Measurements from ENCODE around the gene TMEM255A.
A peak's percentile ranks its signal among the peaks of the same experiment; 100 is the strongest.

TMEM255A gene

GRCh38 chrX:120262859-120263708 lies 48.2 kb downstream of the TMEM255A start:
- DNase-seq: no peak

GRCh38 chrX:120260369-120260768 lies 50.9 kb downstream of the TMEM255A start:
- DNase-seq: peak; percentile 13

DNA sequence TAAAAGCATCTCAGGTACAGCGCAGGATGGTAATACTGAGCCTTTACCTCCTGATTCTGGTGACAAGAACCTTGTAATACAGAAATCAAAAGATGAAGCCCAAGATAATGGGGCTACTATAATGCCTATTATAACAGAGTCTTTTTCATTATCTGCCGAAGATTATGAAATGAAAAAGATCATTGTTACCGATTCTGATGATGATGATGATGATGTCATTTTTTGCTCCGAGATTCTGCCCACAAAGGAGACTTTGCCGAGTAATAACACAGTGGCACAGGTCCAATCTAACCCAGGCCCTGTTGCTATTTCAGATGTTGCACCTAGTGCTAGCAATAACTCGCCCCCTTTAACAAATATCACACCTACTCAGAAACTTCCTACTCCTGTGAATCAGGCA lies 57.5 kb downstream of the TMEM255A start:
- DNase-seq: no peak

- DNase-seq: no peak
Measured at GRCh38 chrX:120251471-120252011, 59.7 kb downstream of the TMEM255A start.

DNA sequence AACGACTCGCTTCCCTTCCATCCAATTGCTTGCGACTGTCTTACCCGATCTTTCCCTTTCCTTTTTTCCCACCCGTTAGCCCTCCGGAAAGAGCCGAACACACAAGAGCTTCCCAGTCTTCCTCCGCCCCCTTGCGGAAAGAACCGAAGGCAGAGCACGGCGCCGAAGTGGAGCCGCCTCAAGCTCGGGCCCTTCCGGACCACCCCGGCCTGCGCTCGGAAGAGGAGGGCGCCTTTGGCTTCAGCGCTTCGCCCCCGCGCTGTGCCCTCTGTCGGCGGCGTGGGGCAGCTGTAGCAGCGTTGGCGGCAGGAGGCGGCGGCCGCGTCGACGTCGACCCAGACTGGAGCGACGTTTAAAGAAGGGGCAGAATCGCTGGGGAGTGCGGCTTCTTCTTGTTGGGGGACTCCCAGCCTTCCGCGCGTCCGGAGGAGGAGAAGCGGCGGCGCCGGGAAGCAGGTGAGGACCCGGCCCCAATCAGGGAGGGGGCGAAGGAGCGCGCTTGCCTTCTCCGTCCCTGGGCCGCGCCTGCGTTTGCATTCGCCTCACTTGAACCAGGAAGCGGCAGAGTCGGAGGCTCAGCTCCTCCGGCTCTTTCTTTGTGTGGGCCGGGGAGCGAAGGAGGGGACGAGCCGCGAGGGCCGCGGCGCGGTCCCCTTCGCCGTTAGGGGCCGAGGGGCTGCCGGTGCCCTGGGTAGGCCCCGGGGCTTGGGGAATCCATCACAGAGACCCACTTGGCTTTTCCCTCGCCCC lies 60.6 kb downstream of the TMEM255A start, which contains the start of gene ZBTB33:
Gene ZBTB33 (plus strand): TSS at position 291 of the 750 bp plus-strand sequence. CDS start 2,604 bp downstream, outside the sequence.
- DNase-seq: peak; percentile 91

- DNase-seq: peak; percentile 45
Measured at GRCh38 chrX:120244735-120245498, 66.3 kb downstream of the TMEM255A start.

GRCh38 chrX:120244395-120244734 lies 66.9 kb downstream of the TMEM255A start:
- DNase-seq: no peak

DNA sequence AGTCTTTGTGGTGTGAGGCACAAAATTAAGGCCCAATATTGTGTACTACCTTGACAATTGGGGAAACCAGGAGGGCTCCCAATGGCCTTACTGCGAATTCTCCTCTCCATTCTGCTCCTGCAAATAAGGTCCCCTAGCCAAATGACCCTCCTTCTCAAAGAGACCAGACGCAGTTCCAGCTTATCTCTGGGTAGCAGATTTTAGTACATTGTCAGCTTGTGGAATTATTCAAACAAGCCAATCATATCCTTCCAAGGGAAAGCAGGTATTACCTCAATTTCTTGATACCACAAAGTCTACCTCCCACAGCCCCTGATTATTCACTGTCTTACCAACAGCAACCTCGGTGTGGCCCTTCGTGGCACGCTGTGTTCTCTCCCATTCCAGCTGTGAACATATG lies 68.4 kb downstream of the TMEM255A start:
- no peak for DNase-seq

DNA sequence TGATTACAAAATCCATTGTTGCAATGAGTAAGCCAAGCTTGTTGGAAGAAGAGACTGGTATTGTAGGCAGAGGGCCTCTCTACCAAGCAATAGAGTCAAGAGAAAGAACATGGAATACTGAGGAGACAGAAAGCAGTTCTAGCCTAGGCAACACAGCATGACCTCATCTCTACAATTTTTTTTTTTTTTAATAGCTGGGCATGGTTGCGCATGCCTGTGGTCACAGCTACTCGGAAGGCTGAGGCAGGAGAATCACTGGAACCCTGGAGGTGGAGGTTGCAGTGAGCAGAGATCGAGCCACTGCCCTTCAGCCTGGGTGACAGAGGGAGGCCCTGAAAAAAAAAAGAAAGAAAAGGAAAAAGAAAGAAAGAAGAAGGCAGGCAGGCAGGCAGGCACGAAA lies 72.3 kb downstream of the TMEM255A start:
- DNase-seq: no peak

DNA sequence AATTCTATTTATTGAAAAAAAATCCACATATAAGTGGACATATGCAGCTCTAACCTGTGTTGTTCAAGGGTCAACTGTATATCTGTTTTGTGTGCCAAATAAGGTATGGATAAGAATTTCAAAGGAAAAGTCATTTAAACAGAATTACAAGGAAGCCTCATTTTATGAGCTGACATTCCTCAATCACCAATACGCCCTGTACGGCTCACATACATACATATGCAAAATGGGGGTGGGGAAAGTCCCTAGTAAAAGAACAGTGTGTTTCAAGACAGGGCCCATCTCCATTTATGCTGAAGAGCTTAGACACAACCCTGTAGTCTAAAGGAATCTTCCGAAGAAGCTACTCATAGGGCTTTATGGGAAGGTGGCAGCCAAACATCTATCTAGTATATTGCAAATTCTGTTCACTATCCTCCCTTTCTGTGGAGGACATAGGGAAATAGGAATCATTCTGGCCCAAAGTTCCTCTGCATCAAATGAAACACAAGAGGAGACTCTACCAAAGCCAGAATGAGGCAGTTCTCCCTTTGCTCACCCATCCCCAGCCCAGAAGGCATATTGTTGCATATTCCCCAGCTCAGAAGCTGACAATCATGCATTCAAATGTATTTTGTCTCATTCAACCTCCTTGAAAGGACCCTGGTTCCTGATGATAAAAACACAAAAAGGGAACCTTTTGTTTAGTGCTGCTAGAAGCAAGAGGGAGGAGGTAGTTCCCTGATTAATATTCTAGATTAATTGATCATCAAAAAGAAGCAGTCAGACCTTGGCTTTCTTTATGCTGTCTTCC lies 74.4 kb downstream of the TMEM255A start:
- no peak for DNase-seq

DNA sequence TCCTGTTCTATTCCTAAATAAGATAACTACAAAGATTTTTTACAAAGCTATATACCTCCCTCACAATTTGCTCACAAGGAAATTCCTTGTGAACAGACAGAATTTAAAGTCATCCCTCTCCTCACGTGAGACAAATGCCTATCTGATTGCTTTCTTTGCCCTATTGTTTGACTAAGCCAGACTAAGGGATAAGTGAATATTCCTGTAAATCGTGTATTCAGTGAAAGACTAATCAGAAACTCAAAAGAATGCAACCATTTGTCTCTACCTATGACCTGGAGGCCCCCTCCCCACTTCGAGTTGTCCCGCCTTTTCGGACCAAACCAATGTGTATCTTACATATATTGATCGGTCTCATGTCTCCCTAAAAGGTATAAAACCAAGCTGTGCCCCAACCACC lies 76.0 kb downstream of the TMEM255A start:
- DNase-seq: no peak

DNA sequence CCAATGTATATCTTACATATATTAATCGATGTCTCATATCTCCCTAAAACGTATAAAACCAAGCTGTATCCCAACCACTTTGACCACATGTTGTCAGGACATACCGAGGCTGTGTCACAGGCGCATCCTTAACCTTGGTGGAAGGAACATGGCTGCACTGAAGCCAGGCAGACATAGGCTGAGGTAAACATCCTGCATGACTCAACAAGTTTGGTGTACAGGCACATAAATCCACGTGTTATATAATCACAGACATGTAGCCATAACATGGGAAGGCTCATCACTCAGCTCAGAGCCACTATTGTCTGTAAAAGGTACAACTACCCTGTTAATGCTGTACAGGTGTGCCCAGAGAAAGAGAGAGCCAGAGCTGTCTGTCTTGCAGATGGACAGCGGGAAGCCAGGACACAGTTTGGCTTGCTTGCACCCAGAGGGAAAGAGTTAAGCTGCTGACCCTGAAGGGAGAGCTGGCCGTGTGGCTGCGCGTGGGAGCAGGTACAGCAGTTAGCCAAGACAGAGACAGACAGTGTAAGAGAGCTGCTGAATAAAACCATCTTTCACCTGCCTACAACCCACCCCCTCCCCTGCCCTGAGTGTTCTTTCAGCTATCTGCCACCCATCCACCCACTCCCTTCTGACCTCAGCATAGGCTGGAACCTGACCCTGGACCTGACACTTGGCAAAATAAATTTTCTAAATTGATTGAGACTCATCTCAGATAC lies 82.9 kb downstream of the TMEM255A start:
- no peak for DNase-seq

GRCh38 chrX:120224388-120224787 lies 86.9 kb downstream of the TMEM255A start:
- DNase-seq: no peak

DNA sequence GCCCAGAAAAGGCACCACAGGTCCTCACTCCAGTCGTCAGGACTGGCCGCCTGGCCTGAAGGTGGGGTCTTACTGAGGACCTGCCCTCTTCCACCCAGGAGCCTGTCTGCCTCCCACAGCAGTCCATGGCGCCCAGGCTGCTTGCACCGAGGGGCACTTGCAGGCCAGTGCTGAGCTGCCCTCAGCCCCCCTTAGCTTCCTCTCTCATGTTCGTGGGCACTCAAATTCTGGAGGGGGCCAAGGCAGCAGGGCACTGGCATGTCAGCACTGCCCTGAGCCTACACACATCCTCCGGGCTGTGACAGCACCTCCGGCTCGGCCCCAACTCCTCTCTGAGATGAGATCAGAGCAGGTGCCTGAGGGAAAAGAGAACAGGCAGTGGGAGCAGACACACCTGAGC lies 87.9 kb downstream of the TMEM255A start:
- DNase-seq: no peak

DNA sequence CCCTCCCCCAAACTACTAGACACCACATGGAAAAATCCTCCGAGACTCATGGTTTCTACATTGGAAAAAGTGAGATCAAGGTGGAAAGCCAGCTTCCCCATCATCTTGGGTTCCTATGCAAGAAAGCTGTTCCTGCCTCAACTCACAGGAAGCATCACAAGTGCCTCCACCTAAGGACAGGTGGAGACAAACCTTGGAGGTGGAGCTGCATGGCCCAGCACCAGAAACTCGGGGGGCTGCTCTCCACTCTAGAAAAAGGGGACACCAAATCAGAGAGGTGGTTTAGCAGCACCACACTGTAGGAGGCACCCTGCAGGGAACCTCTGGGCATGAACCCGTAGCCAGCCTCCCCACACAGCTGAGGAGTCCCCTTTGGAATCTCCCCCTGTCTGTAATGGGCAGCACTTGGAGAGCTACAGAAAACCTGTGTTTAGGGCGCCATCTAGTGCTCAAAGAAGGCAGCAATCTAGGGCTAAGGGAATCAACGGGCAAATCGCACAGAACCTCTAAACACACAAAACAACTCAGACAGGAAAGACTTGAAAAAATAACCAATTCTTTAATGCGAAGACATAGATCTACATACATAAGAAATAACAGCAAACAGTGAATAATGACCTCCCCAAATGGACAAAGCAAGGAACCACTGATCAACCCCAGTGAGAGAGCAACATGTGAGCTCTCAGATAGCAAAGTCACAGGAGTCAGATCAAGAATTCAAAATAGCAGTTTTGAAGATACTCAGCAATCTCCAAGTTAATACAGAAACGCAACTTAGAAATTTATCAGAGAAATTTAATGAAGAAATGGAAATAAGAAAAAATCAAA lies 97.6 kb downstream of the TMEM255A start:
- DNase-seq: no peak

Measured in NCI-H1436 treated with DMSO at 0.1 percent for 48 hours (cell line).